HCT116 (cell line): ENCODE data around the gene RREB1.

Source experiments
- ATF3 ChIP-seq: IDR thresholded peaks from 2 replicates; pipeline ENCODE4 v1.6.1; 2012
- CEBPB ChIP-seq: IDR thresholded peaks from 2 replicates; pipeline ENCODE4 v1.6.1; 2012; ENCODE audit warnings: low read depth
- CTCF ChIP-seq, 3 experiments: fragments of 200-600 bp in 1 of 3; sonication (generic) in 1 of 3; IDR thresholded peaks in 2 of 3; conservative IDR thresholded peaks in 1 of 3; 2 replicates each; pipeline ENCODE4 v1.5.1; 2012 to 2017; ENCODE audit warnings: low read depth in 2 of 3, low read length in 2 of 3, antibody characterized with exemption in 1 of 3, borderline replicate concordance in 1 of 3, control low read depth in 1 of 3, mild to moderate bottlenecking in 1 of 3, mixed read lengths in 1 of 3, mixed run types in 1 of 3, moderate library complexity in 1 of 3; ENCODE audit not compliant: insufficient read depth in 1 of 3
- EGR1 ChIP-seq: IDR thresholded peaks from 2 replicates; pipeline ENCODE4 v1.6.1; 2012; ENCODE audit warnings: low read depth
- EZH2phosphoT487 ChIP-seq: fragments of 200-600 bp; IDR thresholded peaks from 2 replicates; pipeline ENCODE4 v1.6.1; 2018; ENCODE audit warnings: antibody characterized with exemption, borderline replicate concordance
- MAX ChIP-seq: IDR thresholded peaks from 2 replicates; pipeline ENCODE4 v1.6.1; 2012
- POLR2A ChIP-seq: IDR thresholded peaks from 2 replicates; pipeline ENCODE4 v1.7.0; 2011; ENCODE audit warnings: borderline replicate concordance; ENCODE audit not compliant: insufficient read depth, insufficient read length; ENCODE audit errors: extremely low read depth
- POLR2AphosphoS5 ChIP-seq: IDR thresholded peaks from 2 replicates; pipeline ENCODE4 v1.6.1; 2011; ENCODE audit warnings: mild to moderate bottlenecking, low read depth, low read length, moderate library complexity
- RAD21 ChIP-seq: IDR thresholded peaks from 2 replicates; pipeline ENCODE4 v1.6.1; 2012; ENCODE audit warnings: low read depth, mild to moderate bottlenecking
- REST ChIP-seq: IDR thresholded peaks from 2 replicates; pipeline ENCODE4 v1.6.1; 2012; ENCODE audit warnings: low read depth
- SIN3A ChIP-seq: IDR thresholded peaks from 2 replicates; pipeline ENCODE4 v1.6.1; 2012; ENCODE audit warnings: low read depth
- ZNF274 ChIP-seq: fragments of 200-500 bp; sonication (Bioruptor generic); IDR thresholded peaks from 2 replicates; pipeline ENCODE4 v1.6.1; 2014; ENCODE audit warnings: mild to moderate bottlenecking, low read depth, low read length, inconsistent platforms

GRCh38 chr6:7159790-7160525, 52.2 kb downstream of the RREB1 start:
- no peak for TF ChIP-seq ATF3
- no peak for TF ChIP-seq POLR2AphosphoS5
- no peak for TF ChIP-seq EZH2phosphoT487
- TF ChIP-seq CTCF (IDR thresholded peaks at IDR 0.05 in 2 of 3, conservative IDR thresholded peaks at IDR 0.05 in 1 of 3; ENCODE audit: borderline replicate concordance in 1 of 3, insufficient read depth in 1 of 3, low read depth in 2 of 3, low read length in 2 of 3): no peak
- no peak for TF ChIP-seq SIN3A
- no peak for TF ChIP-seq MAX
- TF ChIP-seq POLR2A: no peak
- TF ChIP-seq CEBPB: no peak
- no peak for TF ChIP-seq REST
- no peak for TF ChIP-seq EGR1
- no peak for TF ChIP-seq ZNF274
- TF ChIP-seq RAD21: no peak
